C4-2B (cell line): ENCODE measurements around the gene SLC16A5.

Experiments used
- H3K27ac ChIP-seq: fragments of 450-650 bp; 2 replicates; pipeline ENCODE4 v1.5.1; 2017
- CTCF ChIP-seq: fragments of 450-650 bp; conservative IDR thresholded peaks from 2 replicates; pipeline ENCODE4 v1.5.1; 2017; ENCODE audit warnings: mild to moderate bottlenecking
- ZFX ChIP-seq: fragments of 450-650 bp; IDR thresholded peaks from 2 replicates; pipeline ENCODE4 v1.6.1; 2017

The SLC16A5 gene

GRCh38 chr17:75074532-75074931 lies 13.2 kb upstream of the SLC16A5 start:
- TF ChIP-seq ZFX (no peak), CTCF (no peak)
- no peak overlapping the region for H3K27ac ChIP-seq

GRCh38 chr17:75075597-75076336 lies 12.0 kb upstream of the SLC16A5 start:
- no peak overlapping the region for H3K27ac ChIP-seq
- TF ChIP-seq ZFX: no peak
- TF ChIP-seq CTCF: no peak

- no peak overlapping the region for H3K27ac ChIP-seq
- TF ChIP-seq CTCF (no peak), ZFX (no peak)
Measured at GRCh38 chr17:75077072-75077495, 10.7 kb upstream of the SLC16A5 start.

- no peak for TF ChIP-seq ZFX
- H3K27ac ChIP-seq: no peak overlapping the region
Measured at GRCh38 chr17:75077496-75078283, 10.1 kb upstream of the SLC16A5 start.

- no peak overlapping the region for H3K27ac ChIP-seq
- no peak for TF ChIP-seq ZFX
- no peak for TF ChIP-seq CTCF
Measured at GRCh38 chr17:75078284-75079022, 9.3 kb upstream of the SLC16A5 start.

- H3K27ac ChIP-seq: no peak overlapping the region
- TF ChIP-seq CTCF: no peak
- no peak for TF ChIP-seq ZFX
Measured at GRCh38 chr17:75079023-75079373, 8.8 kb upstream of the SLC16A5 start.

- no peak overlapping the region for H3K27ac ChIP-seq
- no peak for TF ChIP-seq CTCF
- no peak for TF ChIP-seq ZFX
Measured at GRCh38 chr17:75081611-75082540, 5.9 kb upstream of the SLC16A5 start.
